GM19043 (cell line): ENCODE results near the gene LNX2.

Experiments used
- ATAC-seq: cut with Tn5 transposase; IDR thresholded peaks from one replicate; pipeline ENCODE4 v1.9.1; 2021; ENCODE audit warnings: low read depth; ENCODE audit not compliant: unreplicated experiment

Gene LNX2

DNA sequence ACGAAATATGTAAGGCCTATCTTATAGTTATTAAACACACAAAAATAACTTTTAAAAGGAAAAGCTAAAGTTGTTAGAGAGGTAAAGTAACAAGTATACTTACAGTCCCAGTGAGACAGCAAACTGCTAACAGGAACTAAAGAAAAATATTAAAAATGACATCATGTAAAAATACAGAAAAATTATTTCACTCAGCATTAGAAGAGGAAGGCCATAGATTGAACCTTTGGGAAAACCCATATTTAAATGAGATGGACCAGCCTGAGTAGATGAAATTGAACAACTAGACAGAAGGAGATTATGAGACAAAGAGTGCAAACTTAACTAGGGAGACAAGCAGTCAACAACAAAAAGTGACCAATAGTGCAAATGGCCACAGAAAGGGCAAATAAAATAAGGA, 49.4 kb downstream of the LNX2 start:
- ATAC-seq = no peak

GRCh38 chr13:27569405-27569804, 50.9 kb downstream of the LNX2 start:
- ATAC-seq = no peak

GRCh38 chr13:27565818-27566217, 54.5 kb downstream of the LNX2 start:
- no peak for ATAC-seq

DNA sequence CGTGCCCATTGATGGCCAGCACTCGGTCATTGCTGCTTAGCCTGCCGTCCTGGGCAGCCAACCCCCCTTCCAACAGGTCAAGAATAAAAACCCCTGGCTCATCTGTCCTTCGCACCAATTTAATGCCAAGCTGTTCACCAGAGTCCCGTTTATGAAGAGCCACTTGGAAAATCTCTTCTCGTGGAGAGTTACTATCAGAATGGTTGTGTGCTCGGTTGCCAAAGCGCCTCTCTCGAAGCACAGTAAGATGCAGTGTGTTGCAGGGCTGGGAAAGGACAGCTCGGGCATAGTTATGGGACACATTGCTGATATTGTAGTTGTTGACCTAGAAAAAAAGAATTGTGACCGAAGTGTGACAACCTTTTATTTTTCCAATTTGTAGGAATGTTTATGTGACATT, 57.9 kb downstream of the LNX2 start:
- ATAC-seq = no peak

DNA sequence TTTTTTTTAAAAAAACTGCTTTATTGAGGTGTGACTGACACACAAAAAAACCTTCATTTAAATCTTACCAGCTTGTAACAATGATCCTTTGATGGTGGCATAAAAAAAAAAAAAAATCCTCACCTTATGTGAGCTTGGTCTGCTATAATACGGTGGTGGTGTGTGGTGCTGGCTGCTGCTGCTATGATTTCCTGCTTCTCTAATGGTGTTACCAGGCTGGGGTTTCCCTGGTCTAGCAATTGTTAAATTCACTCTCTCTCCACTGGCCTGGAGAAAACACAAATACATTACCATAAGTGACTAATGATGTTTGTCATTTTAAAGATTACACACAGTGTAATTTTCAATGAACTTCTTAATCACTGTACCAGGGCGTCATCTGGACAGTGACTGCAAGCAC, 60.6 kb downstream of the LNX2 start:
- ATAC-seq = no peak

DNA sequence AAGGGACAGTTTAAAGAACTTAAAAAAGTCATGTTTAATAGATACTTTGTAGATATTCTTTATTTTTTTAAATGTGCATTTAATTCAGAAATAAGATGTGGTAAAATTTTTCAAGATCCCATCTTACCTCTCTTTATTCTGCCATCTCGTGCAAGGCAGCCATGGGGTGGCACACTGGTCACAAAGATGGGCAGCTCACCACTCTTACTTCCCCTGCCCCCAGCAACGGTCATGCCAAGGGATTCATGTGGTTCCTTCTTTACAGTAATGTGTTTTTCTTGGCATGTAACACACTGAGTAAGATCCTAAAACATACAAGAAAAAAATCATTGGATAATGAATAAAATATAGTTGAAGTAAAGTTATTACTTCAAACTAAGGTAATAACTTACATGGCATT, 64.2 kb downstream of the LNX2 start:
- ATAC-seq = no peak

GRCh38 chr13:27551562-27551961, 68.8 kb downstream of the LNX2 start:
- no peak for ATAC-seq

DNA sequence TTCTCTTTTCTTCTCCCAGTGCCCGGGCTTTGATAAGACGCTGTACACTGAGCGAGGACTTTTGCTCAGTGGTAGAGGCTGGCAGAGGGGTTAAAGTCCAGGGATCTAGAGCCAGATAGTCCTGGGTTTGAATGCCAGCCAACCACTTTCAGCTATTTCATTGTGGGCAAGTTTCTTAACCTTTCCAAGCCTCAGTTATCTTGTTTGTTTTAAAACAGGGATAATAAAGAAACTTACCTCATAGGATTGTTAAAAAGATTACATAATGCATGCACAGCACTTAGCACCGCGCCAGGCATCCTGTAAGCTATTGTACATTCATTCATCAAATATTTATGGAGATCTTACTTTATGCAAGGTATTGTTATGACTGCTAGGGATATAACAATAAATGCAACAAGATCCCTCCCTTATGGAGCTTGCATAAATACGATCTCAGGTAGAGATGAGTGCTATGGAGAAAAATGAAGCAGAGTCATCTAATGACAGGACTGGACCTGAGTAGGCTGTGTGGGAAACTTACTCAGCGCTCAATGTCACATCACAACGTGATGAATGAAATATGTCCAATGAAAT, 70.8 kb downstream of the LNX2 start:
- ATAC-seq = no peak

GRCh38 chr13:27542220-27542619, 78.1 kb downstream of the LNX2 start:
- no peak for ATAC-seq

DNA sequence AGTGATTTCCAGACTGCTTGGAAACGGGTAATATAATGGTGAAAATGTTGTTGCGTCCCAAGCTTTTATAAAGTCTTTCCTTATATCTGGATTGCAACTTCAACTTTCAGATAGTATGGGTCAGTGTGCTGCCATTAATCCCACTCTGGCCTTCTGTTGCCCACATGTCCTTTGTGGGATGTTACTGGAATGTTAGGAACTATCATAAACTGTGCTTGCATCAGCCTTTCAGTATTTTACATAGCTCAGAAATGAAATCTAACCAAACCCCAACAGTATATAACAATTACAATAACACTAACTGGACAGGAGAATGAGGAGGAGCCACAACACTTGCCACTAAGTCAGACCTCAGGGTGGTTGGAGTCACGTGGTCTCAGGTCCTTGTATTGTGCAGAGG, 78.9 kb downstream of the LNX2 start:
- ATAC-seq = no peak

GRCh38 chr13:27536361-27537101, 83.8 kb downstream of the LNX2 start:
- no peak for ATAC-seq

- ATAC-seq = no peak
Measured at GRCh38 chr13:27535546-27535945, 84.8 kb downstream of the LNX2 start.

DNA sequence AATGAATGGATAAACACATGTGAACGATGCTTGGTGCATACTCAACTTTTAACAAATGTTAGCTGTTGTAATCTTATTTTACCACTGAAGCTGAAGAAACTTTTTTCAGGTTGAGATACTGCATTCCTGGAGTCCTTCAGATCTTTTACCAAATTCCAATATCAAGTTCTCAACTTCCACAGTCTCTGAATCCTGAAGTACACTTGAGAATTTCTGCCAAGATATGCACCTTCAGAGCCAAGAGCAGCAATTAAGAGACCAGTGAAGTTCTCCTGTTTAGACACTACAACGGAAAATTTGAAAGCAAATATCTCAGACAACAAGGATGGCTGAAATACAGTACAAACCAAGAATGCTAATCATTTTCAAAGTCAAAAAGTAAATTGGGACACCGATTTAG, 85.3 kb downstream of the LNX2 start:
- ATAC-seq = no peak

DNA sequence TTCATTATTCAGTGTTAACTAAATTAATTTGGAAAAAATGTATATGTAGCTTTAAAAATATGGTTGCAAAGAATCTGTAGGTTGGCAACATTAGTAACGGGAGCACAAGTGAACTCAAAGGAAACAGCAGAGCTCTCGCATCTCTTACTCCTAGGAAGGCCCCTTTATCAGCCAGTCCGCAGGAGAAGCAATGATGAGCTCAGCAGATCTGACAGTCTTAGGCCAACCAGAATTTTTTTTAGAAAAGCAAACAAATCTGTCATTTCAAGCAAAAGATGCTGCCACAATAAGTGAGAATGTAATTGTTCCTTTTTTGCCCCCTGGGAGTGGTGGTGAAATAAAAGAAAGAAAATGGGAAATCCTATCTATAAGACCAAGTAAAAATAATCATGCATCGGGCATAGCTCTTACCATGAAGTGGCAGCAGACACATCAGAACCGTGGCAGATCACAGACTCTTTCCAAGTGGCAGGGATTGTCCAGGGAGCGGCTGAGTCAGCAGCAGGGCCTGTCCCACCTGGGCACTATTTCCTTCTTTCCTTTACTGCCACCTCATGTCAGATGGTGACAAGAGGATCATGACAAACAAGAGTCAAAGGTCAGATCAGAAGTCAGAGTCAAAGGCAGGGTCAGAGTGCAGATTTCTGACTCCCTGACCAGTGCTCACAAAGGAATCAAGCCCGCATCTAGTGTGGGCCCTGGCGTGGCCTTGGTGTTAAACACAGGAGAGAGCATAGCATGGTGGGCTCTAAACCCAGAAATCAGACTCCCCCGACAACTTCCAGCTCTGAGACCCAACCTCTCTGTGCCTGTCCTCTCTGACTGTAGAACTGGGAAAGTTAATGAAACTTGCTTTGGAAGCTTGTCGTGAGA, 86.0 kb downstream of the LNX2 start:
- ATAC-seq = no peak

DNA sequence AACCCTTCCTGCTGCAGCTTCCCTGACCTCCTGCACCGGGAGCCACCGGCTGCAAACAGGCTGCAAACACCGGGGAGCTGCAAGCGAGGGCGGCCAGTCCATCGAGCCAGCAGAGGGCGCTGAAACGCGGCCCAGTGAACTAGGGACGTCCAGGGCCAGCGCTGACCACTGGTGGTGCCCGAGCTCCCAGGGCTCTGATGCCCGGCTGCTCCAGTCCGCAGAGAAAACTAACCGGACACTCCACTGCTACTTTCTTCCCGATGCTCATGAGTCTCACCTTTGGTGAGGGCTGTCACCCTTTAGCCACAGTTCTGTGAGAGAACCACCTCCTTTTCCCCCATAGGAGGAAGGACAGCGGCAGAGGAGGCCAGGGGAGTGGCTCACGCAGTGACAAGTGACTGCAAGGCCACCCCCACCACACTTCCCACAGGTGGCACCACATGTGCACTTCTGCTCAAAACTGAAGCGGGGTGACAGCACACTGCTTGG, 87.1 kb downstream of the LNX2 start:
- no peak for ATAC-seq

DNA sequence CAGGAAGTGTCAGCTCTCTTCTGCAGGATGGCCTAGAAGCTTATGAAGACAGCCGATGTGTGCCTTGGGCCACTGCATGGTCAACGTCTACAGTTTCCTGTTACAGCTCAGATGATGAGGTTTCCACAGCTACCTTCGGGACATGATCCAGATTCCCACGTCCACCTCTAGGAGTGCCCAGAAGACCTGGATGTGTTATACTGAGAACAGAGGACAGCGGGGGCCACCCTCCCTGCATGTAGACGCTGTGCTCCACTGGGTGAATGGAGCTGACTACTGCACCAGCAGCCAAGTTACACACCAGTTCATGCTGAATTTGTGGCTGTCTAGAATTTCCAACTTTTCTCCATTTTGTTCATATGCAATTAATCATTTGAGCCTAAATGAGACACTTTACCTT, 91.4 kb downstream of the LNX2 start:
- ATAC-seq = no peak

DNA sequence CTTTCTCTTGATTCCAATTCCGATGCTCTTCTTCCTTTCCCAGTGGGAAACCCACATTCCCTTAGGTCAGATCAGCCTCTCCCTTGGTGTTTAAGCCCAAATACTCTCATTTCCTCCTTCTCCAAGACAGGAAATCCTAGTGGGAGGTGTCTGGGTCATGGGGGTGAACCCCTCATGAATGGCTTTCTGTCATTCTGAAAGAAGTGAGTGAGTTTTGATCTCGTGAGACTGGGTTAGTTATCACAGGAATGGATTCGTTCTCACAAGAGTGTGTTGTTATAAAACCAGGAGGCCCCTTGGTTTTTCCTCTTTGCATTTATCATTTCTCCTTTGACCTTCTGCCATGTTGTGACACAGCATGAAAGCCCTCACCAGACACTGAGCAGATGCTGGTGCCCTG, 93.8 kb downstream of the LNX2 start:
- no peak for ATAC-seq

GRCh38 chr13:27524981-27525975, 95.1 kb downstream of the LNX2 start:
- ATAC-seq = no peak

DNA sequence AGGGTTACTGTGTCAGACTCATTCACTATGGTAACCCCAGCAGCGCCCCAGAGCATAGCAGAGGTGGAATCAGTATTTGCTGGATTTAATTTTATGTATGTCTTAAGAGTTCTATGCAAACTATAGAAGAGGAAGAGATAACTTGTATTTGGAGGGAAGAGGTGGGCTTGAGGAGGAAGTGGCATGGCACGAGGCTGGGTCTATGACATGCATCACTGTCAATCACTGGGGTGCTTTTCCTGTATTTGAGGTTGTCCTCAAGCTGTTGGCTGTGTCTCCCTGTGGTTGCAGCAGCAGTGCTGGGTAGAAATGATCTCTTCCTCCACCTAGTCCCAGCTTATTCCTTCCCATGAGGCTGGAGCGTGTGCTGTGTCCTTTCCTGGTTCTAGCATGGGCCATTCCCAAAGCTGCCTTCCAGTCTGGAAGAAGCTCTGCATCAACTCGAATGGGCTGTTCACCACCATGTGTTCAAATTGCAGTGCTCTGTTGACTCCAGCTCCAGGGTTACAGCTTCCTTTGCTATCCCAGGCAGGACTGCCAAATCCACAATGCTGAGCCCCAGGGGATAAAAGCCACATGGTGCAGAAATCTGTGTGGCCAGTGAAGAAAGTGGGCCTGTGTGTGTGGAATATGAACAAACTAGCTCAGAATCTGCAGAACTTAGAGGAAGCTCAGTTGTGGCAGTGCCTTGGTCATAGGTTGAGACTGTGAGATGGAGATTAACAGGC, 96.8 kb downstream of the LNX2 start:
- no peak for ATAC-seq

GRCh38 chr13:27522847-27523246, 97.5 kb downstream of the LNX2 start:
- ATAC-seq = no peak
